H4 (cell line): ENCODE measurements around the gene ZFAND3. TPM values are rescaled to one million over a fixed set of nuclear protein-coding genes. Genes with fewer than 3 reads are reported as not detected.

Experiments used
- DNase-seq: peaks from one replicate; pipeline ENCODE4 v3.0.0-alpha.2; 2015; ENCODE audit warnings: low spot score
- total RNA-seq: library from RNA; depleted of rRNA; stranded (reverse); fragments of >200 nt; shearing (Covaris generic); gene quantifications from 2 replicates; pipeline ENCODE4 v1.2.3, GENCODE V29; 2014; rRNA removed

Gene ZFAND3
- total RNA-seq, 1 experiment from 2014 or later = 7.4 TPM

- DNase-seq = no peak
Measured at GRCh38 chr6:38184585-38185080, 365.1 kb downstream of the ZFAND3 start.

DNA sequence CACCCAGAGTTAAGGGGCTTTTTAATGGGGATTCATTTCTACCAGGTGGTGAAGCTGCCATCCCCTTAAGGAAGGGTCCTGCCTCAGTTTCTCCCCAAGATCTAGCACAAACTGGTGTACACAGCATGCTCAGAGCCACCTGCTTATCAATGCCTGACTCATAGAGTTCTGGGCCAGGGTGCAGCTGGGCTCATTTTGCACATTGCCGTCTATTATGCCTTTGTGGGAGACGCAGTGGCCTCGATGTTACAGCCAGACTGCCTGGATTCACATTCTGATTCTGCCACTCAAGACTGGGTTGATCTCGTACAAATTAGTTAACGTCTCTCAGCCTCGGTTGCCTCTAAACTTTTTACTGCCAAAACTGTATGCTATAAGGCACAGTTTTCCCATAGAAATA lies 365.7 kb downstream of the ZFAND3 start:
- no peak for DNase-seq

- DNase-seq = no peak
Measured at GRCh38 chr6:38185752-38186151, 366.2 kb downstream of the ZFAND3 start.

GRCh38 chr6:38187325-38187724 lies 367.8 kb downstream of the ZFAND3 start:
- no peak for DNase-seq

GRCh38 chr6:38187811-38188590 lies 368.5 kb downstream of the ZFAND3 start:
- no peak for DNase-seq

DNA sequence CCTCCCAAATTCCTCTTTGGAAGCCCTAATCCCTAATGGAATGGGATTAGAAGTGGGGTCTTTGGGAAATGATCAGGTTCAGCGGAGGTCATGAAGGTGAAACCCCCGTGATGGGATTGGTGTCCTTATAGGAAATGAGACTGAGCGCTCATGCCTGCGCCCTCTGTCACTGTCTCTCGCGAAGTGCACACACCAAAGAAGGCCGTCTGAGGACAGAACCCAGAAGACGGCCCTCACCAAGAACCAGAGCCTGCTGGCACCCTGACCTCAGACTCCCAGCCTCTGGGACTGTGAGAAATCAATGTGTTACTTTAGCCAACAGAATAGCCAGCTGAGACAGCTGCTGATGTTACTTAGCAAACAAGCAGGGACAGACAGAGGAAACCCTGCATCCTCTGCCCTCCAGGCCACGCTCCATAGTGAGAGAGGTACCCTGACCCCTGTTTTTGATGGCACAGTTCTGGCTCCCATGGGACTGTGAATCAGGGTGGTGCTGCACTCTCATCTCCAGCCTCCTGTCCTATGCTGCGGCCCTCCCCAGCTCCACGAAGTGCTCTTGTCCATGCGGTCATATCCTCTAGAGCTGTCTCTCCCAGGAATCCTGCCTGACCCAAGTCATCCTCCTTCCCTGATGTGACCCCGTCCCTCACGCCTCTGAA lies 369.3 kb downstream of the ZFAND3 start:
- no peak for DNase-seq

- DNase-seq = no peak
Measured at GRCh38 chr6:38191418-38191817, 371.9 kb downstream of the ZFAND3 start.

DNA sequence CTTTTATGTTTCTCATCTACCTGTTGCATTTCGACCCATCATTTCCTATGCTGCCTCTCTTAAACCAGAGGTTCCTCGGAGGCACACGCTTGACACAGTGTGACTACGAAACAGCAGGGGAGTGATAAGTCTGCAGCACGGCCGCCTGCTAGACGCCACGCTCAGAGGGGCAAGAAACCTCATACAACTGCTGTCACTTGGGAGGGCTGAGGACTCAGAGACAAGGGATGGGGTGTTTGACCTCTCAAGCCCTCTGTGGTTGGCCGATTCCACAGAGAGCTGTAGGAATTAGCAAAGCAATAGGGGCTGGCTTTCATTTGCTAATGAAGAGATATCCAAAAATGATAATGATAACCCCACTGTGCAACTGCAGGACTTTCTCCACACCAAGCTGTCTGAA lies 372.5 kb downstream of the ZFAND3 start:
- DNase-seq = no peak

DNA sequence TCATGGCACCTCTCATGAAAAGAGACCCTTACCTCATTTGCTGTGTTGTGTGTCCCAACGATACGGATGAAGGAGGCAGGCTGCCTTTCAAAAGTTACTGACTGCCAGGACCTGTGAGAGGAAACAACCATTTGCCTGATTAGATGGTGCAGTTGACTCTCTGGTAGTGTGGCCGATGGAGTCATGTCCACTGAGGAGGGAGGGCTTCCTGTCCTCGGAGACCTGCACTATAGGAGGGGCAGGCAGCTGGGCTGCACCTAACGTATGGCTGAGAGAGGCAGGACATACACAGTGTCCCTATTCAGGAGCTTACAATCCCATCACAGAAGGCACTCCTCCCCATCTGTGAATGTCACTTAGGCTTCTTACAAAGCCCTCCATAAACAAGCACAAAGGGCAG lies 373.0 kb downstream of the ZFAND3 start:
- DNase-seq = no peak

GRCh38 chr6:38193051-38193450 lies 373.5 kb downstream of the ZFAND3 start:
- no peak for DNase-seq

- DNase-seq = no peak
Measured at GRCh38 chr6:38193481-38194281, 374.2 kb downstream of the ZFAND3 start.

GRCh38 chr6:38194282-38194572 lies 374.7 kb downstream of the ZFAND3 start:
- DNase-seq = no peak

DNA sequence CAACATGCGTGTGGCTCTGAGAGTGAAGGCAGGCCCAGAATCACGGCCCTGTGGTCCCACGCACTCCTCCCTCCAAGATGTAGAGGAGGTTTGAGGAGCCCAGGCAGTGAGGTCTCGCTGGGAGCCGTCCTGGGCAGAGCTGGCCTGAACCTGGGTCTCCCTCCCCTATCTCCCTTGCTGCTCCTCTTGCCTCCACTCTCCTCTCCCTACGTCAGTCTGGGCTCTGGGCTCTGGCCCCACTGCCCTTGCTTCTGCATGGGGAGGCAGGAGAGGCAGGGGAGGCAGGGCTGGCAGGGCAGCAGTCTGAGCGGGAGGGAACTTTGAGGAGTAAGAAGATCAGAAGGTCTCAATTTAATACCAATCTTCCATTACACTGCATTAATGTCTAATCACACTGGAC lies 375.1 kb downstream of the ZFAND3 start:
- DNase-seq = no peak

DNA sequence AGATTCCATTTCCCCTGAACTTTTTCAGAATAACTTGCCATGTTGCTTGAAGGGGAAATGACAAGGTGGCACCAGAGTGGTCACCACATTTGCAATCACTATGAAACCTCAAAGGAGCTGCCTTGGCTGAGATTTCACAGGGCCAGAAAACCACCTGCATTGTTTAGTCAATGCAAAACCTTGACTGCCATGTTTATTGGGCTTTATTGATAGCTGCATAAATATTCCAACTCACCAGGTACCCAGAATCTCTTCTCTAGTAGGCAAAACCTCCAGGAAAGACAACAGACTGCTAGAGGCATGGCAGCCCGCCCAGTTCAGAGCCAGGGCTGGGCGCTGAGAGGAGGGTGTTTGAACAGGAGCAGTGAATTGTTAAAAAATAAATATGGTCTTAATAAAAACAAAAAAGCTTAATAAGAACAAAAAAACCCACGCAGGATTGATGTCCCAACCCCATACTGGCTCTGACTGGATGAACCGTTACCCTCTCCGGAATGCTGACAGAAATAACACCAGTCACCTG lies 375.6 kb downstream of the ZFAND3 start:
- DNase-seq = no peak

GRCh38 chr6:38198219-38198618 lies 378.7 kb downstream of the ZFAND3 start:
- no peak for DNase-seq

Other genes with a start within 250 kb of the ZFAND3 start
- gene MDGA1, start 121.8 kb upstream of the ZFAND3 start, total RNA-seq = 2.2 and 2.3 TPM in 2 replicates